A673 (cell line): ENCODE results near the gene PECR.
A peak's percentile ranks its signal among the peaks of the same experiment; 100 is the strongest.

Experiments used
- EZH2 ChIP-seq: fragments of 200-600 bp; sonication (generic); IDR thresholded peaks from 2 replicates; pipeline ENCODE4 v1.6.1; 2017; ENCODE audit warnings: borderline replicate concordance, low read depth, mild to moderate bottlenecking, mixed read lengths, antibody characterized with exemption, low read length; ENCODE audit not compliant: poor library complexity, severe bottlenecking
- TF ChIP-seq, protein P1 (sequence below): fragments of 300-800, 200-600 bp; sonication (generic); conservative IDR thresholded peaks from 2 replicates; pipeline ENCODE4 v1.5.1; 2017; ENCODE audit warnings: low read depth, mild to moderate bottlenecking, antibody characterized with exemption, low read length, moderate library complexity, mixed read lengths

DNA sequence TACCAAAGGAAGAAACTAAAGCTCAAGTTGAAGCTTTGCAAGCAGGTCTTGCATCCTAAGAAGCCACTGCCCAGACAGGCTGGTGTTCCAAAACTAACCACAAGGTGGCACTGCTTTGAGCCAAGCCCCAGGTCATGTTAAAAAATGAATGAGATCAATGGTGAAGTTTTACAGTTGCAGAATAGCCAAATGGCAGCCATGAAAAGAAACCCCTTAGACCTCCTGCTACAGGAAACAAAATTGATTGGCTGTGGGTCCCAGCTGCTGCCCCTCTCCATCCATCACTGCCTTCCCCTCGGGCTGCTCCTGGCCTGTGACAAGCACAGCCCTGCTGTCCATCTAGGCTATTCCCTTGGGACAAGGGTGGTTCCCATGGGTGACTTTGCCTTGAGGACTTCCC is 47.5 kb downstream of the PECR start:
- TF ChIP-seq, protein P1, sequence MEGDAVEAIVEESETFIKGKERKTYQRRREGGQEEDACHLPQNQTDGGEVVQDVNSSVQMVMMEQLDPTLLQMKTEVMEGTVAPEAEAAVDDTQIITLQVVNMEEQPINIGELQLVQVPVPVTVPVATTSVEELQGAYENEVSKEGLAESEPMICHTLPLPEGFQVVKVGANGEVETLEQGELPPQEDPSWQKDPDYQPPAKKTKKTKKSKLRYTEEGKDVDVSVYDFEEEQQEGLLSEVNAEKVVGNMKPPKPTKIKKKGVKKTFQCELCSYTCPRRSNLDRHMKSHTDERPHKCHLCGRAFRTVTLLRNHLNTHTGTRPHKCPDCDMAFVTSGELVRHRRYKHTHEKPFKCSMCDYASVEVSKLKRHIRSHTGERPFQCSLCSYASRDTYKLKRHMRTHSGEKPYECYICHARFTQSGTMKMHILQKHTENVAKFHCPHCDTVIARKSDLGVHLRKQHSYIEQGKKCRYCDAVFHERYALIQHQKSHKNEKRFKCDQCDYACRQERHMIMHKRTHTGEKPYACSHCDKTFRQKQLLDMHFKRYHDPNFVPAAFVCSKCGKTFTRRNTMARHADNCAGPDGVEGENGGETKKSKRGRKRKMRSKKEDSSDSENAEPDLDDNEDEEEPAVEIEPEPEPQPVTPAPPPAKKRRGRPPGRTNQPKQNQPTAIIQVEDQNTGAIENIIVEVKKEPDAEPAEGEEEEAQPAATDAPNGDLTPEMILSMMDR = peak; percentile 95
- TF ChIP-seq EZH2 = no peak
